ENCODE results near the gene PYCR2. TPM values are rescaled to one million over a fixed set of nuclear protein-coding genes. Genes with fewer than 3 reads are reported as not detected.
A peak's percentile ranks its signal among the peaks of the same experiment; 100 is the strongest.

PYCR2 gene
- total RNA-seq, 2 experiments from 2014 or later, result 122 to 126 TPM

GRCh38 chr1:225880636-225881035 lies 43.4 kb downstream of the PYCR2 start:
- POLR2A ChIA-PET, result interaction anchor here (0.7 to 5.5 kb wide), 8 partner anchors 14 to 182 kb away, joined by 3 to 50 read pairs (median 5); partner anchors contain the start of genes H3-3A, PYCR2 and SRP9
- CTCF ChIA-PET, result interaction anchor here (1.0 to 8.0 kb wide), 10 partner anchors 10 to 406 kb away, joined by 3 to 63 read pairs (median 9); partner anchors contain the start of gene SRP9
- peaks cover 8% of the 10 kb centered on the region for H3K27me3 Mint-ChIP-seq (ENCODE audit: low read depth)
- no peaks in the 10 kb centered on the region for H3K9me3 Mint-ChIP-seq (ENCODE audit: insufficient read depth)
- DNase-seq (no peak), ATAC-seq (no peak)
- H3K4me1 Mint-ChIP-seq (ENCODE audit: low read depth), result peaks cover 68% of the 10 kb centered on the region
- peaks cover 36% of the 10 kb centered on the region for H3K36me3 Mint-ChIP-seq (ENCODE audit: low read depth)
- peak overlapping the region; percentile 92 for H3K27ac Mint-ChIP-seq
- H3K4me3 Mint-ChIP-seq, result peak overlapping the region; percentile 87

DNA sequence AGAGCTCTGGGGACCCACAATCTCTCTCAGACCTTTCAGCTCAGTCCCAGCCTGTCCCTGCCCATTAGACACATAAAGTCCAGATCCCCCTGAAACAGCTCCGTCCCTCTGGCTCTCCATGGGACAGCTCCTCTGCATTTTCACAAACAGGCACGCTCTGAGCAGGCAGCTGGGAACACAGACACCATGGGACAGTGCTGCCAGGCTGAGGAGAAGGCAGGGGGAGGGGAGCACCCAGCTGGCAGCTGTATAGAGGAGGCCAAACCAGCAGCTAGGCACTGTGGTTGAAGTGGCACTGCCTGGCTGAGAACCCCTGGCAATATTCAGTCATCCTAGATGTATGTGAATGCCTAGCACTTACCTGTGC lies 43.8 kb downstream of the PYCR2 start:
- peaks cover 41% of the 10 kb centered on the region for H3K36me3 Mint-ChIP-seq (ENCODE audit: low read depth)
- no peaks in the 10 kb centered on the region for H3K9me3 Mint-ChIP-seq (ENCODE audit: insufficient read depth)
- ChIA-PET CTCF (interaction anchor here (0.6 to 8.0 kb wide), 8 partner anchors 10 to 405 kb away, joined by 3 to 63 read pairs (median 7); partner anchors contain the start of gene SRP9), POLR2A (interaction anchor here (0.7 to 5.5 kb wide), 8 partner anchors 14 to 182 kb away, joined by 3 to 50 read pairs (median 4); partner anchors contain the start of genes H3-3A, PYCR2 and SRP9)
- peaks cover 72% of the 10 kb centered on the region for H3K4me1 Mint-ChIP-seq (ENCODE audit: low read depth)
- H3K4me3 Mint-ChIP-seq, result peak overlapping the region; percentile 87
- peaks cover 8% of the 10 kb centered on the region for H3K27me3 Mint-ChIP-seq (ENCODE audit: low read depth)
- DNase-seq (no peak), ATAC-seq (no peak)
- H3K27ac Mint-ChIP-seq, result peak overlapping the region; percentile 92

GRCh38 chr1:225879521-225880221 lies 44.4 kb downstream of the PYCR2 start:
- Mint-ChIP-seq H3K4me3 (peak overlapping the region; percentile 87), H3K27me3 (ENCODE audit: low read depth) (peaks cover 8% of the 10 kb centered on the region), H3K36me3 (ENCODE audit: low read depth) (peaks cover 44% of the 10 kb centered on the region), H3K9me3 (ENCODE audit: insufficient read depth) (no peaks in the 10 kb centered on the region), H3K4me1 (ENCODE audit: low read depth) (peaks cover 73% of the 10 kb centered on the region), H3K27ac (peak overlapping the region; percentile 92)
- CTCF ChIA-PET, result interaction anchor here (0.6 to 8.0 kb wide), 4 partner anchors 17 to 405 kb away, joined by 3 to 63 read pairs (median 24); partner anchors contain the start of gene SRP9
- POLR2A ChIA-PET, result interaction anchor here (1.1 to 5.5 kb wide), 4 partner anchors 13 to 183 kb away, joined by 3 to 50 read pairs (median 6); partner anchors contain the start of genes H3-3A, PYCR2 and SRP9
- no peak for DNase-seq
- no peak for ATAC-seq

GRCh38 chr1:225878282-225878681 lies 45.8 kb downstream of the PYCR2 start:
- no peak for DNase-seq
- Mint-ChIP-seq H3K4me1 (ENCODE audit: low read depth) (peaks cover 73% of the 10 kb centered on the region), H3K4me3 (no peak overlapping the region), H3K27me3 (ENCODE audit: low read depth) (peaks cover 2% of the 10 kb centered on the region), H3K9me3 (ENCODE audit: insufficient read depth) (no peaks in the 10 kb centered on the region), H3K27ac (no peak overlapping the region), H3K36me3 (ENCODE audit: low read depth) (peaks cover 53% of the 10 kb centered on the region)
- CTCF ChIA-PET, result interaction anchor here (0.7 to 8.0 kb wide), 6 partner anchors 12 to 101 kb away, joined by 3 to 63 read pairs (median 5); partner anchors contain the start of genes PYCR2 and SRP9
- no peak for ATAC-seq
- POLR2A ChIA-PET, result no interaction called here

GRCh38 chr1:225877580-225877979 lies 46.5 kb downstream of the PYCR2 start:
- ChIA-PET CTCF (interaction anchor here (1.0 to 8.0 kb wide), 6 partner anchors 8 to 100 kb away, joined by 3 to 63 read pairs (median 5); partner anchors contain the start of genes PYCR2 and SRP9), POLR2A (interaction anchor here (0.6 to 1.0 kb wide), 2 partner anchors 27 to 185 kb away, joined by 3 to 4 read pairs; partner anchors contain the start of gene H3-3A)
- H3K4me3 Mint-ChIP-seq, result no peak overlapping the region
- H3K36me3 Mint-ChIP-seq (ENCODE audit: low read depth), result peaks cover 58% of the 10 kb centered on the region
- no peak overlapping the region for H3K27ac Mint-ChIP-seq
- ATAC-seq (no peak), DNase-seq (peak; percentile 53)
- H3K9me3 Mint-ChIP-seq (ENCODE audit: insufficient read depth), result no peaks in the 10 kb centered on the region
- no peaks in the 10 kb centered on the region for H3K27me3 Mint-ChIP-seq (ENCODE audit: low read depth)
- H3K4me1 Mint-ChIP-seq (ENCODE audit: low read depth), result peaks cover 73% of the 10 kb centered on the region

GRCh38 chr1:225876900-225877510 lies 47.0 kb downstream of the PYCR2 start:
- ChIA-PET POLR2A (interaction anchor here (0.6 to 1.0 kb wide), 2 partner anchors 28 to 186 kb away, joined by 3 to 4 read pairs; partner anchors contain the start of gene H3-3A), CTCF (interaction anchor here (0.8 to 8.0 kb wide), 7 partner anchors 8 to 99 kb away, joined by 3 to 63 read pairs (median 5); partner anchors contain the start of genes PYCR2 and SRP9)
- no peak overlapping the region for H3K27ac Mint-ChIP-seq

GRCh38 chr1:225875044-225875815 lies 48.8 kb downstream of the PYCR2 start:
- ChIA-PET POLR2A (no interaction called here), CTCF (no interaction called here)
- Mint-ChIP-seq H3K27ac (no peak overlapping the region), H3K36me3 (ENCODE audit: low read depth) (peaks cover 70% of the 10 kb centered on the region), H3K4me1 (ENCODE audit: low read depth) (peaks cover 69% of the 10 kb centered on the region), H3K27me3 (ENCODE audit: low read depth) (no peaks in the 10 kb centered on the region), H3K9me3 (ENCODE audit: insufficient read depth) (no peaks in the 10 kb centered on the region), H3K4me3 (no peak overlapping the region)
- ATAC-seq, result no peak
- no peak for DNase-seq

More at GRCh38 chr1:225876900-225877510, 47.0 kb downstream of the PYCR2 start:
- peaks cover 73% of the 10 kb centered on the region for H3K4me1 Mint-ChIP-seq (ENCODE audit: low read depth)
- DNase-seq (no peak), ATAC-seq (no peak)
- no peaks in the 10 kb centered on the region for H3K27me3 Mint-ChIP-seq (ENCODE audit: low read depth)
- no peaks in the 10 kb centered on the region for H3K9me3 Mint-ChIP-seq (ENCODE audit: insufficient read depth)
- no peak overlapping the region for H3K4me3 Mint-ChIP-seq
- peaks cover 59% of the 10 kb centered on the region for H3K36me3 Mint-ChIP-seq (ENCODE audit: low read depth)

GRCh38 chr1:225874431-225874830 lies 49.6 kb downstream of the PYCR2 start:
- H3K27ac Mint-ChIP-seq, result no peak overlapping the region

DNA sequence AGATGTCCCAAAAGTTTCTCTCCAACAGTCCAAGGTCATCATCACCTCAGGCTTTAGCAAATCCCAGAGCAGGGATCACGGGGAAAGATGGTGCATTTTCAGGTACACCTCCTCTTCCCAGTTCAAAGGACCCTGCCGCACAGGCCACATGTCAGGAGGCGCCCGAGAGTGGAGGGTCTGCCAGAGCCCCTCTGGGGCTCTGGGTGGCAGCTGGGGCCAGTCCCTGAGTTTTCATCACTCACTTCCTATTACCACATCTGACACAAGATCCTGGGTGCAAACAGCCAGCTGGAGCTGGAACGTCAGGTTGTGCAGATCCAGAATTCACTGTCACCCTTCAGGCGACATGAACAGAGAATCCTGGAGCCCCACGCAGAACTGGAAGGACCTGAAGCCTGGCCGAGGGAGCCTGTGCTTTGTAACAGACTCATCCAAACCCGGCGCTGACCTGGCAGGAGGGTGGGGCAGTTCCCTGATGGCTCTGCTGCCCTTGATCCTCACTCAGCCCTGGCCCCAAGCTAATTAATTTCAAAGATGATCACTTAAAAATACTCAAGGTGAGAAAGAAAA lies 50.7 kb downstream of the PYCR2 start:
- Mint-ChIP-seq H3K4me1 (ENCODE audit: low read depth) (peaks cover 53% of the 10 kb centered on the region), H3K9me3 (ENCODE audit: insufficient read depth) (no peaks in the 10 kb centered on the region), H3K4me3 (no peak overlapping the region), H3K27me3 (ENCODE audit: low read depth) (no peaks in the 10 kb centered on the region), H3K36me3 (ENCODE audit: low read depth) (peaks cover 68% of the 10 kb centered on the region), H3K27ac (no peak overlapping the region)
- ChIA-PET POLR2A (interaction anchor here (0.8 kb wide), 1 partner anchor 10 kb away, joined by 3 read pairs; no protein-coding TSS in a partner anchor), CTCF (interaction anchor here (1.0 kb wide), 1 partner anchor 95 kb away, joined by 3 read pairs; the partner anchor contains the start of gene SRP9)
- ATAC-seq (no peak), DNase-seq (no peak)

More at GRCh38 chr1:225874431-225874830, 49.6 kb downstream of the PYCR2 start:
- no peaks in the 10 kb centered on the region for H3K9me3 Mint-ChIP-seq (ENCODE audit: insufficient read depth)
- peaks cover 66% of the 10 kb centered on the region for H3K36me3 Mint-ChIP-seq (ENCODE audit: low read depth)
- no peaks in the 10 kb centered on the region for H3K27me3 Mint-ChIP-seq (ENCODE audit: low read depth)
- no peak for DNase-seq
- no peak for ATAC-seq
- CTCF ChIA-PET, result no interaction called here
- peaks cover 61% of the 10 kb centered on the region for H3K4me1 Mint-ChIP-seq (ENCODE audit: low read depth)
- POLR2A ChIA-PET, result interaction anchor here (0.5 to 0.8 kb wide), 2 partner anchors 9 to 68 kb away, joined by 3 read pairs; no protein-coding TSS in a partner anchor
- no peak overlapping the region for H3K4me3 Mint-ChIP-seq

DNA sequence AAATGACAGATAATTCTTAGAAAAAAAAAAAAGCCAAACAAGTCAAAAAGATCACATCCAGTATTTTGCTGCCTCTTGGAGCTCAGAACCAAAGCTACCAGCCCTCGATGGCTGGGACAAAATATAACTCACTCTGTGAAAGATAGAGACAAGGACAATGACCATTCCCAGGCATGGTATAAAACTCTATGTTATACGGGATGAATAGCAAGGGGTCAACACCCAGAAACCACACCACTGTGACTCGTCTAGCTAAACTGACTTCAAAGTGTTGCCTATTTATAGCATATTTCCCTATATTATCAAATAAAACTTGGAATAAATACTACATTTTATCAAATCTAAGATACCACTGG lies 52.0 kb downstream of the PYCR2 start:
- H3K36me3 Mint-ChIP-seq (ENCODE audit: low read depth), result peaks cover 69% of the 10 kb centered on the region
- no peak overlapping the region for H3K4me3 Mint-ChIP-seq
- DNase-seq (no peak), ATAC-seq (no peak)
- ChIA-PET POLR2A (interaction anchor here (1.3 to 1.5 kb wide), 2 partner anchors 10 to 94 kb away, joined by 5 read pairs; partner anchors contain the start of genes SRP9 and TMEM63A), CTCF (interaction anchor here (0.5 to 1.5 kb wide), 4 partner anchors 10 to 1551 kb away, joined by 3 to 4 read pairs (median 3); partner anchors contain the start of gene TMEM63A)
- H3K27me3 Mint-ChIP-seq (ENCODE audit: low read depth), result no peaks in the 10 kb centered on the region
- peak overlapping the region; percentile 43 for H3K27ac Mint-ChIP-seq
- no peaks in the 10 kb centered on the region for H3K9me3 Mint-ChIP-seq (ENCODE audit: insufficient read depth)
- peaks cover 53% of the 10 kb centered on the region for H3K4me1 Mint-ChIP-seq (ENCODE audit: low read depth)

Measured in activated CD8-positive, alpha-beta T cell treated with anti-CD3 and anti-CD28 coated beads, Interleukin-2, amount 10 ng/mL, durations not matched to agents 7 days and 5 days (primary cell).